GM19240 (cell line): ENCODE results near the gene SLC2A9.

Experiments used
- DNase-seq: peaks from one replicate; pipeline ENCODE4 v3.0.0; 2011; ENCODE audit warnings: low spot score; ENCODE audit not compliant: insufficient read length

Gene SLC2A9

DNA sequence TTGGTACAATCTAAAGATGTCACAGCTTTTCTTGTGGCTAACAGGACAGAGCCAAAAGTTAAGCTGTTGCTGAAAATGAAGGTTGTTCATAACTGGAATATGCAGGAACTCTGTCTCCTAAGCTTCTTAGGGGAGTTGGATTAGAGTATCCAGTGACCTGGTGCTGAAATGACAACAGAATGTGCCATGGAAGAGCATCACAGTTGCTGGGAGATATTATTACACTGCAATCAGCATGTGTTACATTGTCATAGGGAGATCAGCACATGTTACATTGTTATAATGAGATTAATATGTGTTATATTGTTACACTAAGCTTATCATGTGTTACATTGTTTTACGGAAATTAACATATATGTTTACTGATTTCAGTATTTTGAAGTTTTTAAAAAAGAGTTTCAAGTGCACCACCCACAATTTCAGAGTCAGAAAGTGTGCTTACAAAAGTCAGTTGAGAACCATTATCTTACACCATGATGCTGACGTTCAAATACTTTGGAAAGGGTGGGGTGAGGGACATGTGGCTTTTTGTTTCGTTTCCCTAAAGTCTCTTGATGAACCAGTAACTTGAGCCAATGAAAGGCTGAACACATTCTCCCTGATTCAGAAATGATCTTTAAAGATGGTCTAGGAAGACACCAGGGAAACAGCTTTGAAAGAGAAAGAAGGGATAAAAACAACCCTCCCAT lies 126.5 kb downstream of the SLC2A9 start:
- DNase-seq = no peak

DNA sequence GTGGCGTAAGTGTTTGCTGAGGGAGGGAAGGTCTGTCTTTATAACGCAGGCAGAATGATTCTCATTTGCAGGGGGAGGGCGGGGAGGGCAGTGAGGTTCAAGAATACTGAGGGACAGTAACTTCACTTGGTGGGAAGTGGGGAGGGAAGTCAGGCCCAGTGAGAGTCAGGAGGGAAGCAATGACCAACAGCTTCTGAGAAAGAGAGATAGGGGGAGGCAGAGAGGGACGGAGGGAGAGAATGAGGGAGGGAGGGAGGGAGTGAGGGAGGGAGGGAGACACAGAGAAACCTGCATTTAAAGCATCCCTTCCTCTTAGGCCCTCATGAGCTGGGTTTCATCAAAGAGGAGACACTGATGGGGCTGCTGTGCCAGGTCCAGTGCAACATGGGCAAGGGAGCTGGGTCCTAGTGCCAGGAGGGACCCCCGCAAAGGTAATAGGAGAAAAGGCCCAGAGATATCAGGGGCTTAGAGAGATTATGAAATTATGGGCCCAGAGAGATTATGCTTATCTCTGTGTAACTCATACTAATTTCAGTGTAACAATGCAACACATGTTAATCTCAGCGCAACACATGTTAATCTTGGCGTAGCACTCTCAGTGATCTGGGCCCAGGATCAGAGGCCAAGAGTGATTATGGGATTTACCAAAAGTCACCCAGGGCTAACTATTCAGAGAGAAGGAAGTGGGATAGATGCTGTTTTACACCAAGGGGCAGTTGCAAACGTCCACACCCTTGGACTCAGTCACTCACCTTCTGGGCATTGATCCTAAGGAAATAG lies 127.8 kb downstream of the SLC2A9 start:
- no peak for DNase-seq

DNA sequence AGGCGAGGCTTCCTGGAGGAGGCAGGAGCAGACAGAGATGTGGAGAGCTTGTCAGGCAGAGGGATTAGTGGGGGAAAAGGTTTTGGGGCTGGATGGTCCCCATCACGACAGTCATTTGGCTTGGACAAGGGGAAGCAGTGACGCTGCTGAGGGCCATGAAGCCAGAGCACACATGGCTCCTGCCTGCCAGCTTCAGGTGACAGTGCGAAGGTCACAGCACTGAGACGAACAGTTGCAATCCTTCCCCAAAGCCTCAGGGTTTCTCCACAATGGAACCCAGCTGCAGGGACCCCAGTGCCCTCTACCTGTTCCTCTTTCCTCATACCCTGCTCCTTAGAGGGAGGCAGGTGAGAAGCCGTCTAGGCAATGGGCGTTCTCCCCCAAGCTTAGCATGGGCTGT lies 129.6 kb downstream of the SLC2A9 start:
- no peak for DNase-seq

DNA sequence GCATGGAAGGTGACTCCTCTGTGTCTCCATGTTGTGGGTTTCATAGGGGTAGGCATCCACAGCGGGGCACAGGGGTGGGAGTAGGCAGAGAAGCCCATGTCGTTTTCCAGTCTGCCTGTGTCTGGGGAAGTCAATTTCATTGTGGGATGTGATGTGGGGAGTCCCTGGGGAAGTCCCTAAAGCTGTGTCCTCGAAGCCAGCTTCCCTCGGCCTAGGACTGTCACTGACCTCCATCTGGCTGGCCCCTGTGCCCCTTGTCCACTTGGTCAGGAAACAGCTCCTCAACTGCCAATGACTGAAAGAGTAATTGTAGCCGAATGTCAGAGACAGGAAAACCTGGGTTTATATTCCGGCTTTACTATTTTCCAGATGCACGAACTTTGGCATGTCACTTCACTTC lies 130.2 kb downstream of the SLC2A9 start:
- DNase-seq = no peak

DNA sequence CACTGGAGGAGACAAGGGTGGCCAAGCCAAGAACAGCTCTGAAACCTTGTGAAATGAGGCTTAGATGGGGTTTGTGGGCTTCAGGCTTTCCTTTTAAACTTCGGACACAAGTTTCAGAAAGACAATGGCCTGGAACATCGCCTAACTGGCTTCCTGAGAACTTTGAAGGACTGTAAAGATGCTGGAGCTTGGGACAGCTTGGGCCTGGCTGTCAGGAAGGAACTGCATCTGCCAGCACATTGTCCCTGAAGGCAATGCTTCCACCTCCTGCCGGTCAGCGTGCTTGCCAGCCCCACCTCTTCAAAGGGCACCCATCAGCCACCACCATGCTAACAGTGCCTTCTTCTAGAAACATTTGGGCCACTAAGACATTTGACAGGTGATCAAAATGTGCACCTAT lies 132.0 kb downstream of the SLC2A9 start:
- no peak for DNase-seq

DNA sequence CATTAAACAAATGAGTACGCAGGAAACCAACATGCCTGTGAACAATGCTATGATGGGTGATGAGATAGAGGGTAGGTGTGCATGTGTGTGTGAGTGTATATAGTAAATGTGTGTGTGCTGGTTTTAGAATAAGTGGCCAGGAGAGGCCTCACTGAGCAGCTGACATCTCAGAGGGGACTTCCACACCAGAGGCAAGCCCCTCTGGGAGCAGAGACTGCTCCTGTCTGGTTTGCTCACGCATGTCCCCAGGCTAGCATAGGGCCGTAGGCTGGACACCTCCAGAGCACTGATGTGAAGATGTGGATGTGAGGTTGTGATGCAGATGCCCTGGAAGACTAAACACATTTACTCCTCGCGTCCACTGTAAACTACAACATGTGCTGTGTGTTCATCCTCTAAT lies 135.3 kb downstream of the SLC2A9 start:
- no peak for DNase-seq

DNA sequence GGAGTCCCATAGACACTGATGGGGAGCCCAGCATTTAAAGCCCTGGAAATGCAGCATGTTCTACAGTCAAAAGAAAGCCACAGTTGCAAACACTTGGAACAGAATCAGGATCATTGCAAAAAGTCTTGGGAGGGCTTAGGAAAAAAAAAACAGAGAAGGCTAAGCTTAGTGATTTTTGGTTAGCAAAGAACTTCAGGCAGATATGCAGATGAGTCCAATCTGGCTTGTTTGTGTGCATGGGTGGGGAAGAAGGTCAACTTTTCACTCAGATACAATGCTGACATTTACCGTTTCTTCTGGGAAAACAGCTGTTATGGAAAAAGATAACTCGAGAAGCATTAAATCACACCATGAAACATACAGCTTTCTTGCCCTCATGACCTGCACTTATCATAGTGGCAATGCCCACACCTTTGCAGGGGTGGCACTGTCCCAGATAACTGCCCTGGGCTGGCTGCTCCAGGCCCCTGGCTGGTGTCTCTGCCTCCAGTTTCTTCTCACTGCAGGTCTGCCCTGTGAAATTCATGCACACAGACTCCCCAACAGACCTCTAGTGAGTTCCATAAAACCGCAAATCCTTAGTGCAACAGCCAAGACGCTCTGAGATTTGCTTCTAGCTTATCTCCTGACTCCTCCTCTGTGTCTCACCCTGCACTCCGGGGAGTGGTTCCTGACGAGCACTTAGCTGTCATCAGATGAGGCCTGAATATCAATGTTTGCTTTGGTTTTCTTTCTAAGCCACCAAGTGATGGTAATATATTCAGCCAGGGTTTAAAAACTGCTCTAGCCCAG lies 140.7 kb downstream of the SLC2A9 start:
- no peak for DNase-seq

DNA sequence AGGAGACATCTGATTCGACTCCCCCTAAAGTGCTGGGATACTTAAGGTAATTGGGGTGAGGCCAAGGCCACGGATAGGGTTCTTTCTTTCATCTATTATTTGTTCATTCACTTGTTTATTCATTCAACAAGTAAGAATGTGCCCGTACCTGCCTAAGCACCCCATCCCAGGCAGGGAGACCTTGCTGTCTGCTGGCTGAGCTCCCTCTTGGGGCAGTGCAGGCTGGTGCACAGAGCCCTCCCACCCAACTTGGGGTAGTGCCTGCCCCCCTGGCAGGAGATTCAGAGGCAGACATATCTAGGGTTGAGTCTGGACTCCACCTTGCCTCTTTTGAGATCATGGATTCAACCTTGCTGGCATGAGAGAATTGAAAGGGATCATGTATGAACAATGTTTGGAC lies 144.2 kb downstream of the SLC2A9 start:
- DNase-seq = no peak

DNA sequence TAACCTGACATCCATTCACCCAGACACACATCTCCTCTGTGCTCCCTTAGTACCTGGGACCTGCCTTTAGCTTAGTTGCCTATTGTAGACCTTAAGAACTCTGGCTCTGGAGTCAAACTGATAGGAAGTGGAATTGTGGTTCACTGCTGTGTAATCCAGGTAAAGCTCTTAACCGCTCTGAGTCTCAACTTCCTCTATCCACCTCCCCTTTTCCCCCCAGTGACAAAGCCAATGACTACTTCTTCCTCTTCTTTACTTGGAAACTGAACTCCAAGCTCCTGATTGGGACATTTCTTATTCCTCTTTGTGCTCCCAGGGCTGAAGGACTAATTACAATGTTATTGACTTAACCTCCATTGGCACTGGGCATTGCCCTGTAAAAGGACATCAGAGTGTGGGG lies 145.8 kb downstream of the SLC2A9 start:
- no peak for DNase-seq

DNA sequence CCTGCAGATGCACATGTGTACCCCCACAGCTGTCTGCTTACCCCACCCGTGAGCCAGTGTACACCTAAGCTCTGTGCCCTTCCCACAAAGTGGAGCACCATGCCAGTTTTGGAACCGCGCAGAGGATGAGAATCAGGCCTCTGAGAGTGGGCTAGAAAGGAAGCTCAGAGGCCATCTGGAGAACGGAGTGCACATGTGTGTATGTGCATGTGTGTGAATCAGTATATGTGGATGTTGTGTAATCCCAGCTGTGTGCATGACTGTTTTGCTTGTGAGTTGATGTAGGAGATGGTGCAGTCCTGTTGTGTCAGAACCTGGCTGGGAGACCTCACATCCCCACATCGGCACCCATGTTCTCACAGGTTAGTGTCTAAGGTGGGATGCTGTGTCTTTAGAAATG lies 146.9 kb downstream of the SLC2A9 start:
- DNase-seq = no peak

DNA sequence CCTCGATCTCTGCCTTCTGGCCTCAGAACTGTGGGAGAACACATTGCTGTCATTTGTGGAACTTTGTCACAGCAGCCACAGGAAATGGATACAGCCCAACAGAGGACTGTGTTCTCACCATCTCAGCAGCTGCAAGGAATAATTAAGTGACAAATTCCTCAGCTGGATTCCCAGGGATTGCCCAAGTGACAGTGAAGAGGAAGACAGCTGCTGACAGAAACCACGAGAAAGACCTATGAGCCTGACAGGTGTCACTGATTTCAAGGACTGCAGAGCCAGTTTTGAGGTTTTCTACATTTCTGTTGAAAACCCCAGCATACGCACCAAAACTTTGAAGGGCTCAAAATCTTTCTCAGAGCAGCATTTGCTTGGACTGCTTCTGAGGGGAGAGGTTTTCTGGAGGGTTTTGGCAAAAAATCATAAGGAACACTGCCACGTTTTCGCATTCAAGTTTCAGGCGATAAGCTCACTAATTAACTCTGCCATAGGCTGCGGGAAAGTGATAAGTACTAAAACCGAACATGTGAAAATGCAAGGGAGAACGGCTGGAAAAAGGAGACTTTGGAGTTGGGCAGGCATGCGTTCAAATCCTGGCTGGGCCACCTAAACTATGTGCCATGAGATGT lies 151.0 kb downstream of the SLC2A9 start:
- no peak for DNase-seq

DNA sequence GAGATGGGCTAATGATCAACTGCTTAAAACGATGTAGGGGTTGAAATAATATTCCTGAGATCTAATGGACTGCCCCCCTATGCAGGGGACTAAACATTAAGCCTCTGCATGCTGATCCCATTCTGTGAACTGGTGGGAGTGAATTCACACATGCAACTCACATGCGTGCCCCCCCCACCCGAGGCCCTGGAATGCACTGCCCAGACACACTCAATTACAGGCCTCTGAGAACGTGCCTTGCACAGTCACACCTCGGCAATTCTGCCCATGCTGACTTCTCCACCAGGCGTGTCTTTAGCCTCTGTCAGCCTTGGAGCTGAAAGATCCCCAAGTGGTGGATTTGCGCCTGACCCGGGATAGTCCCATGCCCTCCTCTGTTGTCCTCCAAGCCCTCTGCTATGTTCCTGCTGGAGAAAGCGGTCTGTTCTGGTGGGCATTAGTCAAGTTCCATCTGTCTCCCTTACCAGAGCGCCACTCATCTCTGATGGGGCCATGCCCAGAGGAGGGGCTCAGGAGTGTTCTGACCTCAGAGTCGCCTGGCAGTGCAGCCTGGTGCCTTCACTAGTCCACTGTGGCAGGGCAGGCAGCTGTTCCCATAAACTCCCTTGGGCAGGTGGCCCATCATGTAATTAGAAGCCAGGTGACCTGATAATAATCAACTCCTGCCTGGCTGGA lies 153.4 kb downstream of the SLC2A9 start:
- DNase-seq = no peak

DNA sequence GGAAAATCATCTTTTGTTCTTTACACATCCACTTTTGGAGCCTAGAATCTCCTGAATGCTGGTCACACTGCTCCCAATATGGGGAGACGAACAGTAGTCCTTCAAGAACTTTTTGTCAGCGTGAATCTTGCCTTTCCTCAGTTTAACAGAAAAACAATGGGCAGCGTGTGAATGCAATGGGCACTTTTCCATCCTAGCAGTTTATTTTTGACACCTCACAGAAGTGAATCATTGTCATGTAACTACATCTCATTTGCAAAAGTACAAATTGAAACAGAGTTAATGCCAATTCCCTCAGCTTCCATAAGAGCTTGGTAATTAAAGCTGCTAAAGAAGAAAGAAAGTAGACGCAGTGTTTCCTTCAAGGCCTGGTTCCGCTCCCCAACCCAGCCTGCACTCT lies 154.4 kb downstream of the SLC2A9 start:
- no peak for DNase-seq

DNA sequence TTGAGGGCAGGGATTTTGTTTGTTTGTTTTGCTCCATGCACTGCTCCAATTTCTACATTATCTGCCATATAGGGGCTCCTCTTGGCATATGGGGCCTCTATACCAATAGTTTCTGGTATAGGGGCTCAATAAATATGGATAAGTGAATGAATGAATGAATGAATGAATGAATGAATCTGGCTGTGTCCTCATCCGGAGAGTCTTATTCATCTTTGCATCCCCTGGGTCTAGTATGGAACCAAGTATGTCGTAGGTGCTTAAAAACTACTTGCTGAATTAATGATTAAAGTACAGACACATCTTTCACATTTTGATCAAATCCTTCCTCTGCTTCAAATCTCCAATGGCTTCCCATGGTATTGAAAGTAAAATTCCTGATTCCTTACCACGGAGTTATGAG lies 159.7 kb downstream of the SLC2A9 start:
- no peak for DNase-seq

DNA sequence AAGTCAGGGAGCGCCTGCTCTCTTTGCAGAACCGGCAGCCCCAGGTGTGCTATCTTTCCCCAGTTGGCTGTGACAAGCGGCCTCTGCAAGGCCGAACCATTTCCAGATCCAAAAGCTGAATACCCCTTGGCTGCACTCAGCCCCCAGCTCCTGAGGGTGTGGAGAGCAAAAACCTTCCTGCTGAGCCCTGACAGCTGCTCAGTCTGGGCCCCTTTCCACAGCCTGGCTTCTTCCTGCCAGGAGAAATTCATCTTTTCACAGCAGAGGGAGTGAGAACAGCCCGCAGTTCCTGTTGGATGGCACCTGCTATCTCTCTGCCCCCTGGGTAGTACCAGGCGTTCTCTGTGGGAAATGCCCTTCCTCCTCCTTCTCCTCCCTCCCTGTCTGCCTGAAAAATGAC lies 161.5 kb downstream of the SLC2A9 start:
- no peak for DNase-seq

DNA sequence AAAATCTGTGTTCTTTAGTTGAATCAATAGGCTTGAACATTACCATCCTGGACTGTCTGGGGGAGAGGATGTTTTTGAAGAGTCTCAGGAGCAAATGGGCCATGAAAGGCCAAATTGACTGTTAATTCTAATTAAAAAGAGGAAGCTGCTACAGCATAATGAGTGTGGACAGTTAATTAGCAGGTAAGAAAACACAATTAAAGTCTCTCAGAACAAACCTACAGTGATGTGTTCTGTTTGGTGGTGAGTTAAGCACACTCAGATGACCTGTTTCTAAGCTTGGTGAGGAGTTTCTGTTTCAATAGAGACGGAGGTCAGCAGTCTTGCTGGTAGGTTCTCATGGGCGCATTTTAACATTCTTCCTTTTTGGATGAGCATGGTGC lies 171.8 kb downstream of the SLC2A9 start:
- no peak for DNase-seq

DNA sequence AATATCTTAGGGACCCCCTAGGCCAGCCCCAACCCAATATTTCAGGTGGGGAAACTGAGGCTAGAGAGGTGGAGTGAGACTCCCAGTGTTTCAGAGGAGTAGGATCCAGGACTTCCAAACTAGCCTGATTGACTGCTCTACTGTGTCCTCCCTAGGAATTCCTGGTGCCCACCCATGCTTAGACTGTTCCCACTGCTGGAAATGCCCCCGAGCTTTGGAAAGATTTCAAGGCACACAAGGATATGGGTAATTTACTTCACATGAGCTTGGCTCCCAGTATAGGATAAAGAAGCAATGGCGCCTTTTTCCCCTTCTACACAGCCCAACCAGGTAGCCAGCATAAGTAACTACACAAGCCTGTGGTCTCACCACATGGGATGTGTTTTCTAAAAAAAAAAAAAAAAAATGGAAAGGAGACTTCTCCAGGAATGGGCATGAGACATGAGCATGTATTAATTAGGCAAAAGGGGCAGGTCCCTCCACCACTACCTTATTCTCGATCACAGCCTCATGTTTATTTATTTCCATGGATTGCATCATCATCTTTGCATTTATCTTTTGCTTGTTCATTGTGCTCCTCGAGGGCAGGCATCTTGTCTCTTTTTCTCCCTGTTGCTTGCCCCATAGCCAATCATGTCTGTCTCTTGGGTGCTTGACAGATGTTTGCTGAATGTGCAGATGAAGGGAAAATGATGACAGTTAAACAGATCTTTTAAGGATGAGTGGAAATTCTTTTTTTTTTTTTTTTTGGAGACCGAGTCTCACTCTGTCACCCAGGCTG lies 173.1 kb downstream of the SLC2A9 start:
- DNase-seq = no peak

DNA sequence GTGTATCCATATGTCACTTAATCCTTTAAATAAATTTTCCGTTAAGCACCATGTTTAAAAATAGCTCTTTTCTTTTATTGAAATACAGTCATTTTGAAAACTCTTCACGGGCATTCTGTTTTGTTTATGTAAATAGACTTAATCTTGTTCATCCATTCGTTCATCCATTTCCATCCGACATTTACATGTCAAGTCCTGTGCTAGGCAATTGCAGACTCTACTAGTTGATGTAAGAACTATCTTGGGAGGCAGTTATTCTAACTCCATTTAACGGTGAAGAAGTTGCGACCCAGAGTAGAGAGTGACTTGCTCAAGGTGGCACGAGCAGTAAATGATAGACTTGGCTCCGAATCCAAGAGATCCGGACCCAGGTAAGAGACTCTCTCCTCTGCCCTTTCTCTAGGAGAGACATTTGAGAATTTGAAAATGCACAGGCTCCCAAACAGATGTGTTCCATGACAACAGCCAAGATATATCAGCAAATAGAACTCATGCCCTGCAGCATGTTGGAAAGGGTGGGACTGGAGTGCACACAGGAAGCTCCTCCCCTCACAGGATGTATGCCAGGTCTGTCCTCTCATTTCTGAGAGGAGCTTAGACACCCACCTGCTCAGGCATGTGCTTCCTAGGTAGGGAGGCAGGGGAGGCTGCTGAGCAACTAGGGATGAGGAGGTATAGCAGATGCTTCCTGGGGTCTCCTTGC lies 175.4 kb downstream of the SLC2A9 start:
- no peak for DNase-seq

DNA sequence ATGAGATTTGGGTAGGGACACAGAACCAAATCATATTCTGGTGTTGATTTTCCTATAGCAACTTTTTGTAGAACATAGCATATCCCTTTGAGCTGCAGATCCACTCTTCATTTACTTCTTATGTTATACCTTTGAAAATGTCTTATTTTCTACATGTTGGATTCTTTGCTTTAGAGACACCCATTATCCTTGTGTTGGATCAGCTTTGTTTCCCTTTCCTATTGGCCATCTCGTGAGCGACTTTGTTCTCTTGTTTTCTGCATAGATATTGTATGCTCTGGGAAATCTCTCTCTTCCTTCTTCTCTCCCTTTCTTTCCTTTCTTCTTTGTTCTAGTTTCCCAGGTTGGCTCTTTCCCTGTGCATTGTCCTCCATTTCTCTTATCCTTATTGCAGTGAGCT lies 180.2 kb downstream of the SLC2A9 start:
- no peak for DNase-seq

DNA sequence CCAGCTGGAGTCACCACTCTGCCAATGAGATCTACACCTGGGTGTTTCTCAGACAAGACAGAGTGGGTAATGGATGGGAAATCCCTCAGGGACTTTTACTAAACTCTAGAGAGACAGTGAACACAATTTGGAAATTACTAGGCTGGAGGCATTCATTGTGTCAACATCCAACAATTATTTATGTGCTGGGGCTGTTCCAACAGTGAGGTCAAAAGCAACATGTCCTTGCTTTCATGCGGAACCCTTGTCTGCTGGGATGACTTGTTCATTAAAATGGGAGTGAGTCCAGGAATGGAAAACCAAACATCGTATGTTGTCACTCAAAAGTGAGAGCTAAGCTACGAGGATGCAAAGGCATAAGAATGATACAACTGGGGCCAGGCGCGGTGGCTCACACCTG lies 185.9 kb downstream of the SLC2A9 start:
- no peak for DNase-seq
